GM19193 (cell line): ENCODE data around the gene ADAMTSL3.

Experiments used
- POLR2A ChIP-seq: IDR thresholded peaks from 4 replicates; pipeline ENCODE4 v1.6.1; 2011; ENCODE audit not compliant: insufficient read depth, insufficient read length; ENCODE audit errors: extremely low read depth

The ADAMTSL3 gene

GRCh38 chr15:83650831-83651230, 3.1 kb upstream of the ADAMTSL3 start:
- TF ChIP-seq POLR2A: no peak

- TF ChIP-seq POLR2A: no peak
Measured at GRCh38 chr15:83651541-83651940, 2.4 kb upstream of the ADAMTSL3 start.

- TF ChIP-seq POLR2A: no peak
Measured at GRCh38 chr15:83652626-83653204, 1.2 kb upstream of the ADAMTSL3 start.

- TF ChIP-seq POLR2A: no peak
Measured at GRCh38 chr15:83653288-83653638, 660 bp upstream of the ADAMTSL3 start.

GRCh38 chr15:83654379-83655236, 685 bp downstream of the ADAMTSL3 start:
- TF ChIP-seq POLR2A: no peak

GRCh38 chr15:83655237-83655616, 1.3 kb downstream of the ADAMTSL3 start:
- no peak for TF ChIP-seq POLR2A

- TF ChIP-seq POLR2A: no peak
Measured at GRCh38 chr15:83656192-83656591, 2.3 kb downstream of the ADAMTSL3 start.

GRCh38 chr15:83656943-83657528, 3.1 kb downstream of the ADAMTSL3 start:
- no peak for TF ChIP-seq POLR2A

- no peak for TF ChIP-seq POLR2A
Measured at GRCh38 chr15:83657549-83657948, 3.6 kb downstream of the ADAMTSL3 start.

- TF ChIP-seq POLR2A: no peak
Measured at GRCh38 chr15:83658430-83659416, 4.8 kb downstream of the ADAMTSL3 start.

GRCh38 chr15:83659417-83659812, 5.5 kb downstream of the ADAMTSL3 start:
- TF ChIP-seq POLR2A: no peak

- no peak for TF ChIP-seq POLR2A
Measured at GRCh38 chr15:83665480-83665879, 11.6 kb downstream of the ADAMTSL3 start.

GRCh38 chr15:83670672-83671229, 16.8 kb downstream of the ADAMTSL3 start:
- no peak for TF ChIP-seq POLR2A

GRCh38 chr15:83671603-83672002, 17.7 kb downstream of the ADAMTSL3 start:
- TF ChIP-seq POLR2A: no peak

- TF ChIP-seq POLR2A: no peak
Measured at GRCh38 chr15:83673385-83673784, 19.5 kb downstream of the ADAMTSL3 start.

GRCh38 chr15:83682476-83683088, 28.7 kb downstream of the ADAMTSL3 start:
- TF ChIP-seq POLR2A: no peak
